Neutrophil (primary cell): Measurements from ENCODE around the gene SESTD1.

Source experiments
- H3K27ac ChIP-seq: fragments of 200-600 bp; sonication (generic); 2 replicates; pipeline ENCODE4 v1.5.1; 2016; ENCODE audit warnings: mild to moderate bottlenecking, moderate library complexity
- H3K27me3 ChIP-seq: fragments of 200-600 bp; sonication (generic); 2 replicates; pipeline ENCODE4 v1.6.0; 2016; ENCODE audit warnings: mild to moderate bottlenecking
- H3K36me3 ChIP-seq: fragments of 200-600 bp; sonication (generic); 2 replicates; pipeline ENCODE4 v1.5.1; 2017
- H3K4me1 ChIP-seq, 2 experiments: fragments of 200-600 bp in 1 of 2; sonication (generic) in 1 of 2; 1 replicate in 1 of 2; 2 replicates in 1 of 2; pipeline versions ENCODE4 v1.5.1 to v1.6.1; 2013 to 2016; ENCODE audit warnings: low read depth in 1 of 2, low read length in 1 of 2, mild to moderate bottlenecking in 1 of 2, moderate library complexity in 1 of 2; ENCODE audit not compliant: control insufficient read depth in 1 of 2, insufficient read depth in 1 of 2
- H3K4me3 ChIP-seq, 2 experiments: fragments of 200-600 bp in 1 of 2; sonication (generic) in 1 of 2; 1 replicate in 1 of 2; 2 replicates in 1 of 2; pipeline ENCODE4 v1.5.1; 2013 to 2016; ENCODE audit warnings: low read depth in 1 of 2, low read length in 1 of 2, mild to moderate bottlenecking in 1 of 2, moderate library complexity in 1 of 2
- H3K9me3 ChIP-seq: fragments of 200-600 bp; sonication (generic); 2 replicates; pipeline ENCODE4 v1.5.1; 2016
- CTCF ChIP-seq: fragments of 200-600 bp; sonication (generic); IDR thresholded peaks from 2 replicates; pipeline ENCODE4 v1.5.1; 2016; ENCODE audit warnings: antibody characterized with exemption

Gene SESTD1

DNA sequence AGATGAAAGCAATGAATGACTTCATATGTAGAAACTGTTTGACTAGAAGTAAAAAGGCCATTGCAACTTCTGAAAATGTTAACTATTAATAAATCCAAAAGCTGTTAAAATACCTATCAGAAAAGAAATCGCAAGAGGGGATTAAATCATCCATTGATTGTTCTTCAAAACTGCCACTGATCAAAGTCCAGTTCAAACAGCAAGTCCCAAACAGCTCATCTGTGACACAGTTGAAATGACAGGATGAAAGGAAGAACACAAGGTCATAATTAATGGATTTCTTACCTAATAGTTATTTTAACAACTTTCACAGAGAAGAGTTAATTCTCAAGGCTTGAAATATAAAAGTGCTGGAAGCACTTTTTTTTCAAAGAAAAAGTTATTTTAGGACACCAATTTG lies 90.4 kb downstream of the SESTD1 start:
- TF ChIP-seq CTCF: no peak

DNA sequence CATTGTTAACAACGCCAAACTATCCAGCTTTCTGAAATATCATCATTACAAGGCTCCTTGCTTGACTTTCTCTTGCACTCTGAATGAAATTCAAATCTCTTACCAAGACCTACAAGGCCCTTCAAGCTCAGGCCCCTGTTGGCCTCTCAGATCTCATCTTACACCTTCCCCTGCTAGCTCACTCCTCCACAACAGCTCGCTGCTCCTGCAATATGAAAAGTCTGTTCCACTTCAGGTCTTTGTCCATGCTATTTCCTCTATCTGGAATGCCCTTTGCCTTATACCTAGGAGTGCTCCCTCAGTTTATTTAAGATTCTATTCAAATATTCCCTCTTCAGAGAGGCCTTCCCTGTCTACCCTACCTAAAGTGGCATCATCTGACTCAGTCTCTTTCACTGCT lies 91.7 kb downstream of the SESTD1 start:
- no peak for TF ChIP-seq CTCF
- H3K9me3 ChIP-seq: no peaks in the 10 kb centered on the region
- H3K27me3 ChIP-seq: no peaks in the 10 kb centered on the region
- H3K27ac ChIP-seq: no peak overlapping the region
- peaks cover 15% of the 10 kb centered on the region for H3K36me3 ChIP-seq
- no peak overlapping the region for H3K4me3 ChIP-seq
- no peaks in the 10 kb centered on the region for H3K4me1 ChIP-seq

More for the DNA sequence above, 90.4 kb downstream of the SESTD1 start:
- Histone ChIP-seq H3K4me1 (no peaks in the 10 kb centered on the region), H3K9me3 (no peaks in the 10 kb centered on the region), H3K36me3 (peaks cover 15% of the 10 kb centered on the region), H3K27me3 (no peaks in the 10 kb centered on the region), H3K27ac (no peak overlapping the region), H3K4me3 (no peak overlapping the region)

DNA sequence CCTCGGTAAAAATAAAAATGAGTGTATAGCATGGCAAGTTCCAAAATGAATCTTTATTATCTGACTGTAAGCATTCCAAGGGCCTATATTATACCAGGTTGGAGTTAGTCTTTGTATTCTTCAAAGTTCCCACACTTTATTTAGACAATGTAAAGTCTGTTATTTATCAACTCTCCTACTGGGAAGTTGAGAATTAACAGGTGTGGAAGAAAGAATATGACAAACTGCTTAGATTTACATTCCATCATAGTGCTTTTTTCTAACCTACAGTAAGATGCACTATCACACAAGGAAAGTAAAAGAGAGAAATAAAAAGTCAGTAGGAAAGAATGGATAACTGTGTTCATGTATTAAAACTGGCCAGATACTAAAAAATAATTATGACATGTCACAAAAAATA lies 93.3 kb downstream of the SESTD1 start:
- no peaks in the 10 kb centered on the region for H3K9me3 ChIP-seq
- H3K4me3 ChIP-seq: no peak overlapping the region
- no peaks in the 10 kb centered on the region for H3K4me1 ChIP-seq
- H3K36me3 ChIP-seq: peaks cover 15% of the 10 kb centered on the region
- no peaks in the 10 kb centered on the region for H3K27me3 ChIP-seq
- no peak overlapping the region for H3K27ac ChIP-seq
- no peak for TF ChIP-seq CTCF

DNA sequence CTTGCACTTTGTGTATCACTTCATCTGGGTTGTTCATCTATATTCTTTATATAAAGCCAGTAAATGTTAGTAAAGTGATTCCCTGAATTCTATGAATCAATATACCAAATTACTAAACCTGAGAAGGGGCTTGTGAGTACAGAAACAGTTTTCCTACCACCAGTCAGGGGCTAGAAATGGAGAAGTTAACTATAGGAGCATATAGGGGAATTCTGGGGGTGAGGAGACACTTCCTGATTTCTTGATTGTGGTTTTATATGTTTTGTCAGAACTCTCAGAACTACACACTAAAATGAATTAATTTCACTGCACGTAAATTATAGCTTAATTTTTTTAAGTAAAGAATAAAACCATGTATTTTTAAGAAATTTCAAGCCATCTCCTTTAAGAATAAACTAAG lies 93.7 kb downstream of the SESTD1 start:
- Histone ChIP-seq H3K4me1 (no peaks in the 10 kb centered on the region), H3K27me3 (no peaks in the 10 kb centered on the region), H3K27ac (no peak overlapping the region), H3K4me3 (no peak overlapping the region), H3K9me3 (no peaks in the 10 kb centered on the region), H3K36me3 (peaks cover 13% of the 10 kb centered on the region)
- no peak for TF ChIP-seq CTCF

- no peak for TF ChIP-seq CTCF
- H3K36me3 ChIP-seq: peaks cover 9% of the 10 kb centered on the region
- no peak overlapping the region for H3K4me3 ChIP-seq
- no peaks in the 10 kb centered on the region for H3K27me3 ChIP-seq
- H3K9me3 ChIP-seq: no peaks in the 10 kb centered on the region
- H3K27ac ChIP-seq: no peak overlapping the region
- H3K4me1 ChIP-seq: no peaks in the 10 kb centered on the region
Measured at GRCh38 chr2:179165356-179166000, 99.2 kb downstream of the SESTD1 start.

DNA sequence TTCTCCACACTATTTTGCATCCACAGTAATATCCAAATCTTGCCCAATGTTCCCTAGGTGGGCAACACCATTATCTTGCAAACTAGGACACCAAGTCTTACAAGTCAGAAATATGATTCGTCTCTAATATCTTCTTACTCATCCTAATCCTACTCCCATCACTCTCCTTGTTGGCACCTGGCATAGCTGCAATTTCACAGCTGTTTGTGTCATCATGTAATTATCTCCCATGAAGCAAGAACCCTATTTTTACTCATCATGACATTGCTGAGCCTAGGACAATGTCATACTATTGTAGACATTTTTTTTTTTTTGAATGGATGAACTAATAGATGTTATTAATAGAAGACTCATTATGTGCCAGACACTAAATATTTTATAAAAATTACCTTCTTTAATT lies 123.4 kb downstream of the SESTD1 start:
- no peaks in the 10 kb centered on the region for H3K9me3 ChIP-seq
- H3K36me3 ChIP-seq: peaks cover 45% of the 10 kb centered on the region
- H3K4me1 ChIP-seq: no peaks in the 10 kb centered on the region
- H3K4me3 ChIP-seq: no peak overlapping the region
- no peaks in the 10 kb centered on the region for H3K27me3 ChIP-seq
- H3K27ac ChIP-seq: no peak overlapping the region
- no peak for TF ChIP-seq CTCF
